ENCODE data around the gene PPAN. TPM values are rescaled to one million over a fixed set of nuclear protein-coding genes. Genes with fewer than 3 reads are reported as not detected.

PPAN gene
- total RNA-seq, 1 experiment from 2014 or later: 183 TPM

DNA sequence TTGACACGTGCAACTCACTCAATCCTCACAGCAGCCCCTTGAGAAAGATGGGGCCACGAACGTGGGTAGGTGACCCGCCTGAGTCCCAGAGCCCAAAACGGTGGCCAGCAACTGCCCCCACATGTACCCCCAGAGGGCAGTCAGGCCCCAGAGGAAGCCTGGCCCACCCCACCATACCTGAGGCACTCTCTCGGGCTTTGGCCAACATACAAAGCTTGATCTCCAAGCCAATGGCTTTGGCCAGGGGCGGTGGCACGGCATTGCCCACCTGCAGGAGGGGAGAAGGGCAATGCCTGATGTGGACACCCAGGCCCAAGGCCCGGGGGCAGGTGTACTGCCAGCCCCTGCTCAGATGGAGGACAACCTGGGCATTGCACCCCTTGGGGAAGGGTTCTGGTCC is 27.9 kb downstream of the PPAN start:
- no peak overlapping the region for H2AFZ ChIP-seq (ENCODE audit: low read length)
- no peak overlapping the region for H3K4me3 ChIP-seq (ENCODE audit: low read length)
- no peak overlapping the region for H3K9ac ChIP-seq (ENCODE audit: low read length)
- H3K27me3 ChIP-seq (ENCODE audit: low read length): no peaks in the 10 kb centered on the region
- TF ChIP-seq, protein P1, sequence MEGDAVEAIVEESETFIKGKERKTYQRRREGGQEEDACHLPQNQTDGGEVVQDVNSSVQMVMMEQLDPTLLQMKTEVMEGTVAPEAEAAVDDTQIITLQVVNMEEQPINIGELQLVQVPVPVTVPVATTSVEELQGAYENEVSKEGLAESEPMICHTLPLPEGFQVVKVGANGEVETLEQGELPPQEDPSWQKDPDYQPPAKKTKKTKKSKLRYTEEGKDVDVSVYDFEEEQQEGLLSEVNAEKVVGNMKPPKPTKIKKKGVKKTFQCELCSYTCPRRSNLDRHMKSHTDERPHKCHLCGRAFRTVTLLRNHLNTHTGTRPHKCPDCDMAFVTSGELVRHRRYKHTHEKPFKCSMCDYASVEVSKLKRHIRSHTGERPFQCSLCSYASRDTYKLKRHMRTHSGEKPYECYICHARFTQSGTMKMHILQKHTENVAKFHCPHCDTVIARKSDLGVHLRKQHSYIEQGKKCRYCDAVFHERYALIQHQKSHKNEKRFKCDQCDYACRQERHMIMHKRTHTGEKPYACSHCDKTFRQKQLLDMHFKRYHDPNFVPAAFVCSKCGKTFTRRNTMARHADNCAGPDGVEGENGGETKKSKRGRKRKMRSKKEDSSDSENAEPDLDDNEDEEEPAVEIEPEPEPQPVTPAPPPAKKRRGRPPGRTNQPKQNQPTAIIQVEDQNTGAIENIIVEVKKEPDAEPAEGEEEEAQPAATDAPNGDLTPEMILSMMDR (conservative IDR thresholded peaks at IDR 0.05; ENCODE audit: low read depth, low read length): no peak
- TF ChIP-seq EZH2 (IDR thresholded peaks at IDR 0.05; ENCODE audit: low read length, unreplicated experiment) (no peak), EZH2phosphoT487 (IDR thresholded peaks at IDR 0.05; ENCODE audit: borderline replicate concordance, low read length) (no peak)
- intact Hi-C loops (cut with micrococcal nuclease): no loop called here
- H4K20me1 ChIP-seq (ENCODE audit: low read length): no peaks in the 10 kb centered on the region
- no peak overlapping the region for H3K27ac ChIP-seq (ENCODE audit: low read length)
- no peaks in the 10 kb centered on the region for H3K9me2 ChIP-seq (replicated peaks; ENCODE audit: low read length)
- no peak overlapping the region for H3K4me2 ChIP-seq (ENCODE audit: low read length)
- DNase-seq (no peak), ATAC-seq (no peak)
- no peaks in the 10 kb centered on the region for H3K79me2 ChIP-seq (ENCODE audit: low read length)
- no peaks in the 10 kb centered on the region for H3K9me3 ChIP-seq (ENCODE audit: low read length)
- no peaks in the 10 kb centered on the region for H3F3A ChIP-seq (ENCODE audit: low read length, unreplicated experiment)
- POLR2A ChIA-PET (ENCODE audit: unreplicated experiment): no interaction called here
- BruUV-seq (replicated peaks): no TSS peak
- CTCF ChIA-PET: no interaction called here
- H3K4me1 ChIP-seq (ENCODE audit: insufficient read depth, low read length): no peaks in the 10 kb centered on the region
- peaks cover 61% of the 10 kb centered on the region for H3K36me3 ChIP-seq (ENCODE audit: low read depth, low read length)

DNA sequence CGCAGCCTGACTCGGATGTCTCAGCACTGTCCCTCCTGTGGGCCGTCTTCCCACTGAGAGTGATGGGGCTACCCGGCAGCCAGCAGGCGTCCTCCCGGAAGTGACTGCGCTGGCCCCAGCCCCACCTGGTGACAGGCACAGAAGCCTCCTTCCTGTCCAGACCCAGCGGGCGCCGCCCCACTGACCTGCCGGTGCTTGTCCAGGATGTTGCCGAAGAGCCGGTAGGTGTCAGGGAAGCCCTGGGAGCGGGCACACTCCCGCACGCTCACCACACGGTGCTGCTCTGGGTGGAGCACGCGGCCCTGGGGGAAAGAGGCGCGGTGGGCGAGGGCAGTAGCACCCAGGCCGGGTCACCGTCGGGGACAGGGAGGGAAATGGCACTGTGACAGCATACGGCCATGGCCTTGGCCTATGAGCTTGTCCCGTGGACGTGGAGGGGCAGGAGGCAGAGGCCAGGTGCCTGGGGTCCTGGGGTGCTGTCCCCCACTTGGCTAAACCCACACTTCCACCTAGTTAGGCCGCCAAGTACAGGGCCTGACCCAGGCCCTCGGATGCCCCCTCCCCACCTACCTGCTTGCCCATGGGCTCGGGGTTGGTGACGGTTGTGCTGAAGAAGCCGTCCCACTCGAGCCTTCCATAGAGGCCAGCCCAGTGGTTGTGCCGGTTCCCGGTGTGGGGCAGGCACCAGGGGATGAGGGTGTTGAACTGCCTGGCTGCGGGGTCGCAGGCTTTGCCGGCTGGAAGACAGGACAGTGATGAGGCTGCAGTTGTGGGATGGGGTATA is 29.6 kb downstream of the PPAN start:
- BruUV-seq (replicated peaks): no TSS peak
- CTCF ChIA-PET: no interaction called here
- no peak for ATAC-seq
- H3K9me3 ChIP-seq (ENCODE audit: low read length): no peaks in the 10 kb centered on the region
- TF ChIP-seq EZH2phosphoT487 (IDR thresholded peaks at IDR 0.05; ENCODE audit: borderline replicate concordance, low read length) (no peak), EZH2 (IDR thresholded peaks at IDR 0.05; ENCODE audit: low read length, unreplicated experiment) (no peak)
- TF ChIP-seq, protein P1 (conservative IDR thresholded peaks at IDR 0.05; ENCODE audit: low read depth, low read length): no peak
- no peak overlapping the region for H3K4me2 ChIP-seq (ENCODE audit: low read length)
- no peaks in the 10 kb centered on the region for H3K9me2 ChIP-seq (replicated peaks; ENCODE audit: low read length)
- H3K4me3 ChIP-seq (ENCODE audit: low read length): no peak overlapping the region
- H3K27me3 ChIP-seq (ENCODE audit: low read length): no peaks in the 10 kb centered on the region
- peaks cover 68% of the 10 kb centered on the region for H3K36me3 ChIP-seq (ENCODE audit: low read depth, low read length)
- H3K79me2 ChIP-seq (ENCODE audit: low read length): no peaks in the 10 kb centered on the region
- intact Hi-C loops (cut with micrococcal nuclease): no loop called here
- no peak overlapping the region for H3K9ac ChIP-seq (ENCODE audit: low read length)
- no peak overlapping the region for H3K27ac ChIP-seq (ENCODE audit: low read length)
- no peaks in the 10 kb centered on the region for H4K20me1 ChIP-seq (ENCODE audit: low read length)
- H3F3A ChIP-seq (ENCODE audit: low read length, unreplicated experiment): no peaks in the 10 kb centered on the region
- H3K4me1 ChIP-seq (ENCODE audit: insufficient read depth, low read length): no peaks in the 10 kb centered on the region
- no peak overlapping the region for H2AFZ ChIP-seq (ENCODE audit: low read length)
- DNase-seq: no peak
- POLR2A ChIA-PET (ENCODE audit: unreplicated experiment): no interaction called here

DNA sequence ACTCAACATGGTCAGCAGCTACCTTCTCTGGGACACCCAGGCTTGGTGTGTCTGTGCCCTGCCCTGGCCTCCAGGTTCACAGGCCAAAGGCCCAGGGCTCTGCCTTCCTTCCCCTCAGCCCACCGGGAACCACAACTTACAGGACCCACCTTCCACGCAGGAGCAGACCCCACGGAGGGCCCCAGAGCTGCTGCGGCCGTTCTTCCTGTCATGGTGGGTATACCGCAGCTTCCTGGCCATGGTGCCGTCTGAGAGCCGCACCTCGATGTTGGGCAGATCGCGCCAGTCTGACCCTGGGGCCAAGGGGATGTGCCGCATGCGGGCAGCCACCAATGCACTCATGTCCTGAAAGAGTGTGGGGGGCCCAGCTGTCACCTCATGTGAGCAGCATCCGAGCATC is 30.8 kb downstream of the PPAN start:
- ATAC-seq: no peak
- Histone ChIP-seq H4K20me1 (ENCODE audit: low read length) (no peaks in the 10 kb centered on the region), H3K79me2 (ENCODE audit: low read length) (no peaks in the 10 kb centered on the region), H3K27ac (ENCODE audit: low read length) (no peak overlapping the region), H3F3A (ENCODE audit: low read length, unreplicated experiment) (no peaks in the 10 kb centered on the region), H3K4me1 (ENCODE audit: insufficient read depth, low read length) (no peaks in the 10 kb centered on the region), H3K4me3 (ENCODE audit: low read length) (no peak overlapping the region), H3K36me3 (ENCODE audit: low read depth, low read length) (peaks cover 74% of the 10 kb centered on the region), H3K9ac (ENCODE audit: low read length) (no peak overlapping the region), H3K9me2 (replicated peaks; ENCODE audit: low read length) (no peaks in the 10 kb centered on the region), H3K4me2 (ENCODE audit: low read length) (no peak overlapping the region), H3K9me3 (ENCODE audit: low read length) (no peaks in the 10 kb centered on the region), H3K27me3 (ENCODE audit: low read length) (no peaks in the 10 kb centered on the region), H2AFZ (ENCODE audit: low read length) (no peak overlapping the region)
- intact Hi-C loops (cut with micrococcal nuclease): no loop called here
- BruUV-seq (replicated peaks): no TSS peak
- CTCF ChIA-PET: no interaction called here
- no peak for DNase-seq
- POLR2A ChIA-PET (ENCODE audit: unreplicated experiment): no interaction called here
- TF ChIP-seq EZH2 (IDR thresholded peaks at IDR 0.05; ENCODE audit: low read length, unreplicated experiment): no peak
- TF ChIP-seq, protein P1 (conservative IDR thresholded peaks at IDR 0.05; ENCODE audit: low read depth, low read length): no peak
- no peak for TF ChIP-seq EZH2phosphoT487 (IDR thresholded peaks at IDR 0.05; ENCODE audit: borderline replicate concordance, low read length)
